ENCODE results near the gene RNF215.

Gene RNF215

GRCh38 chr22:30393885-30394284 is 6.7 kb upstream of the RNF215 start:
- no peak for DNase-seq

- no peak for DNase-seq
These were observed 6.1 kb upstream of the RNF215 start for GRCh38 chr22:30393322-30393680.

- no peak for DNase-seq
These were observed 5.6 kb upstream of the RNF215 start for GRCh38 chr22:30392661-30393321.

GRCh38 chr22:30390974-30391691 is 3.9 kb upstream of the RNF215 start:
- DNase-seq, result peak; percentile 63

- DNase-seq, result no peak
These were observed 627 bp downstream of the RNF215 start for GRCh38 chr22:30386608-30386959.

- no peak for DNase-seq
These were observed 1.3 kb downstream of the RNF215 start for GRCh38 chr22:30385942-30386341.

GRCh38 chr22:30383061-30383460 is 4.2 kb downstream of the RNF215 start:
- DNase-seq, result no peak

- DNase-seq, result no peak
These were observed 4.9 kb downstream of the RNF215 start for GRCh38 chr22:30382340-30382739.

GRCh38 chr22:30381264-30381663 is 5.9 kb downstream of the RNF215 start:
- DNase-seq, result no peak

GRCh38 chr22:30380011-30380410 is 7.2 kb downstream of the RNF215 start:
- DNase-seq, result no peak

- no peak for DNase-seq
These were observed 11.8 kb downstream of the RNF215 start for GRCh38 chr22:30375312-30375849.

GRCh38 chr22:30373331-30374325 is 13.6 kb downstream of the RNF215 start:
- no peak for DNase-seq

GRCh38 chr22:30372915-30373314 is 14.3 kb downstream of the RNF215 start:
- no peak for DNase-seq

- no peak for DNase-seq
These were observed 15.2 kb downstream of the RNF215 start for GRCh38 chr22:30371981-30372380.

- DNase-seq, result no peak
These were observed 15.9 kb downstream of the RNF215 start for GRCh38 chr22:30371321-30371720.

GRCh38 chr22:30370641-30371230 is 16.5 kb downstream of the RNF215 start:
- no peak for DNase-seq

GRCh38 chr22:30368420-30368819 is 18.8 kb downstream of the RNF215 start:
- no peak for DNase-seq

- DNase-seq, result no peak
These were observed 21.3 kb downstream of the RNF215 start for GRCh38 chr22:30365891-30366290.

- no peak for DNase-seq
These were observed 24.4 kb downstream of the RNF215 start for GRCh38 chr22:30362651-30363281.

GRCh38 chr22:30361916-30362650 is 25.1 kb downstream of the RNF215 start:
- no peak for DNase-seq

GRCh38 chr22:30358541-30358940 is 28.7 kb downstream of the RNF215 start:
- DNase-seq, result no peak

All from fibroblast of upper back skin (primary cell).